Astrocyte of the spinal cord (primary cell): ENCODE measurements around the gene CYP3A5.

Source experiments
- DNase-seq: peaks from one replicate; pipeline ENCODE4 v3.0.0; 2011; ENCODE audit warnings: low read depth, low spot score
- H3K4me3 ChIP-seq: 2 replicates; pipeline ENCODE4 v1.5.1; 2011; ENCODE audit warnings: low read depth, mild to moderate bottlenecking, low read length, moderate library complexity
- CTCF ChIP-seq: IDR thresholded peaks from 2 replicates; pipeline ENCODE4 v1.5.1; 2012; ENCODE audit warnings: low read depth, mild to moderate bottlenecking, low read length, inconsistent platforms
- in situ Hi-C: cut with HindIII; loops from 2 replicates; pipeline ENCODE4 v1.10.0; 2017; ENCODE audit warnings: low sequenced_read_pairs

CYP3A5 gene

DNA sequence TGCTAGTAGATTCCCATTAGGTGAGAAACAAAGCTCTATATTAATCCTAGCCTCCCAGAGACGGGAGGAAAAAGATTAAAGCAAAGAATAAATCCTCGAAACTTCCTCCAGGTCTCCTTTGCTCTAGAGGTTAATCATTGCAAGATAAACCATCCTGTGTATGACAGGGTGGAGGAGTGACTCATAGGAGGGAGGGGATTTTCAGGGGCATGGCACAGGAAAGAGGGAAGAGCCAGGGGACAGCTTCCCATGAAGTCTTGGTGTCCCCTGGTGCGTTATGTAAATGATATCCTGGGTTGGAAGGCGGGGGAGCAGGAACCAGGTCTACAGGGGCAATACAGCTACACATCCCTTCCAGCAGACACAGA is 780 bp downstream of the CYP3A5 start:
- in situ Hi-C loops, result no loop called here

GRCh38 chr7:99677648-99678045 is 2.1 kb downstream of the CYP3A5 start:
- H3K4me3 ChIP-seq, result no peak overlapping the region
- in situ Hi-C loops, result no loop called here
- TF ChIP-seq CTCF, result no peak
- DNase-seq, result no peak

More for the DNA sequence above, 780 bp downstream of the CYP3A5 start:
- no peak overlapping the region for H3K4me3 ChIP-seq
- TF ChIP-seq CTCF, result no peak
- DNase-seq, result no peak

DNA sequence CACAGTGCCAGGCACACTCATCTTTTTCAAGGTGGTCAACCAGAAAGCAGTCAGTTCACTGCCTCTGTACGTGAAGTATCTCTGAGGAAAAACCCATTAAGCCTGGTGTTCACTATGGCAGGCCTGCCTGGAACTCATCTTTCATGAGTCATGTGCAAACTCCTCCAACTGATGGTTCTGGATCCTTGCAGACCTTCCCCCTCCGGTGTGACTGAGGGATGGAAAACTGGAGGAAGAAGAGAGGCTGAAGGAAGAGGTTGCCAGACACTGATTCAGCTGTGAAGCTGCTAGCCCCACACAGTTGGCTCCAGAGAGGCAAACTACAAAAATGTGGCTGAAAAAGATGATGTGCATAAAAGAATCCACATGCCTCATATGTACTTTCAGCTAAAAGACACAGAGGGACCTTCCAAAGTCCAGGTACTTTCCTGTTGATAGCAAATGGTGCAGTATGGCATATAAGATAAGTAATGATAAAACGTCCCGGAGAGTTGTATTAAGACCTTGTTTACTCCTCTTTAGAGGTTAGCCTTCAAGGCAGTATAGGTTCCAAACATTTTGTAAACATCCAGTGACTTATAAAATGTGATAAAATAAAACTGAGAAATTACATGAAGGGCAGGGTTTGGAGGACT is 2.7 kb downstream of the CYP3A5 start:
- no peak overlapping the region for H3K4me3 ChIP-seq
- in situ Hi-C loops, result no loop called here
- TF ChIP-seq CTCF, result no peak
- no peak for DNase-seq

DNA sequence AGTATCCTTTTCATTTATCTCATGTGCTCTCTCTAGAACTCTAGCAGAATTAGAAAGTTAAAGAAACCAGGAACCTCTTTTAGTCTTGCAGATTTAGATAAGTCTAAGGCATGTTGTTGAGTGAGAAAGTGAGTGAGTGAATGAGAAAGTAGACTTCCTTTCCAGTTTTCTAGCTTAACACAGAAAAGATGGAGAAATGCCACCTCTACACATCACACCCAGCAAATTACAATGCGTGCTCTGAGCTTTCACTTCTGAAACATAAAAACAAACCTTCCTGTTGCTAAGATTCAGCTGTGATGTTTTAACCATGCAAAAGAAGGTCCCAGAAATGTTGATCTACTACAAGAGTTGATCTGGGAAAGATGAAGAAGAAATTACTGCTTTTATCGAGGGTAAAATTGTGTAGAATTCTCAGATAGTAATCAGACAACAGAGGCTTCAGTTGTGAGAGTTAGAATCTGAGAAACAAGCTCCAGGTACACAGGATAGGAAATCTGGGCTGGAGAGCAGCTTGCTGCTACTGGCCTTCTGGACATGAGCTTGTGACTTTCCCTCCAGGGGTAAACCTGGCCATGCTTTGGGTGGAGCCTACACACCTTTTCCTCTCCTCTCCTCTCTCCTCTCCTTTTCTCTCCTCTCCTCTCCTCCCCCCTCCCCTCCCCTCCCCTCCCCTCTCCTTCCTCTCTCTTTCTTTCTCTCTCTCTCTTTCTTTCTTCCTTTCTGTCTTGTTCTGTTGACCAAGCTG is 4.6 kb downstream of the CYP3A5 start:
- H3K4me3 ChIP-seq, result no peak overlapping the region
- in situ Hi-C loops, result no loop called here
- no peak for TF ChIP-seq CTCF
- DNase-seq, result no peak

GRCh38 chr7:99672573-99672972 is 7.2 kb downstream of the CYP3A5 start:
- no peak for TF ChIP-seq CTCF
- H3K4me3 ChIP-seq, result no peak overlapping the region
- in situ Hi-C loops, result no loop called here
- DNase-seq, result no peak

DNA sequence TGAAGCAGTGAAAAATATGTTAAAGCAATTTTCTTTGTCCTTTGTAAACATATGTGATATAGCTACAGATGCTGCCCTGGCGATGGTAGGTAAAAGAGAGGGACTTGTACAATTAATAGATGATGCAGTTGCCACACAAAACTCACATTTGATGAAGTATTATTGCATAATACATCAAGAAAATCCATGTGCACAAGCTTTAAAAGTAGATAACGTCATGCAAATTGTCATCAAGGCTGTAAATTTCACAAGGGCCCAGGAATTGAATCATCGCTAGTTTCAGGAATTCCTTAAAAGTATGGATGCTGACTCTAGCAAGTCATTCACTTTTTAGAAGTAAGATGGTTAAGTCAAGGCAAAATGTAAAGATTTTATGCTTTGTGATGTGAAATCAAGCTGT is 10.0 kb downstream of the CYP3A5 start:
- no peak overlapping the region for H3K4me3 ChIP-seq
- in situ Hi-C loops, result no loop called here
- no peak for DNase-seq
- no peak for TF ChIP-seq CTCF
